Calu3 (cell line): ENCODE results near the gene BBX. TPM values are rescaled to one million over a fixed set of nuclear protein-coding genes. Genes with fewer than 3 reads are reported as not detected.

Experiments
- BruUV-seq: library from RNA; stranded (reverse); fragments of 400-500 nt; replicated peaks from 2 replicates; lab custom pipeline; 2021; lab: Mats Ljungman, UMichigan
- CTCF ChIA-PET: fragments of 300-600 bp; sonication (Branson Sonifier 250); formaldehyde crosslinking; loops from one replicate; lab custom pipeline; 2022; ENCODE audit warnings: antibody characterized with exemption; lab: Charles Lee
- DNase-seq: peaks from one replicate; pipeline ENCODE4 v3.0.0; 2022
- H3K27ac Mint-ChIP-seq: one replicate; pipeline ENCODE4 v1.8.0; 2022; ENCODE audit warnings: mixed read lengths; ENCODE audit not compliant: unreplicated experiment
- H3K27me3 Mint-ChIP-seq: one replicate; pipeline ENCODE4 v1.8.0; 2022; ENCODE audit warnings: mixed read lengths; ENCODE audit not compliant: unreplicated experiment
- H3K36me3 Mint-ChIP-seq: one replicate; pipeline ENCODE4 v1.8.0; 2022; ENCODE audit warnings: mild to moderate bottlenecking, moderate library complexity, mixed read lengths; ENCODE audit not compliant: insufficient read depth, unreplicated experiment
- H3K4me1 Mint-ChIP-seq: one replicate; pipeline ENCODE4 v1.8.0; 2022; ENCODE audit warnings: mild to moderate bottlenecking, low read depth, mixed read lengths; ENCODE audit not compliant: unreplicated experiment
- H3K4me3 Mint-ChIP-seq: one replicate; pipeline ENCODE4 v1.8.0; 2022; ENCODE audit warnings: mild to moderate bottlenecking, low read depth, moderate library complexity, mixed read lengths; ENCODE audit not compliant: unreplicated experiment
- H3K9me3 Mint-ChIP-seq: one replicate; pipeline ENCODE4 v1.8.0; 2022; ENCODE audit warnings: low read depth, mixed read lengths; ENCODE audit not compliant: unreplicated experiment
- intact Hi-C: fragments of 100-400 bp; cut with micrococcal nuclease; formaldehyde crosslinking; loops from one replicate; pipeline ENCODE4 v1.10.0; 2022; ENCODE audit not compliant: unreplicated experiment
- total RNA-seq: library from RNA; stranded (reverse); gene quantifications from 2 replicates; pipeline ENCODE4 v1.2.3, GENCODE V29; 2022
- TF ChIP-seq, protein P1 (sequence below): fragments of 200-600 bp; IDR thresholded peaks from one replicate; pipeline ENCODE4 v1.8.0; 2022; ENCODE audit warnings: antibody characterized with exemption; ENCODE audit not compliant: unreplicated experiment

Gene BBX
- total RNA-seq, 1 experiment from 2014 or later, result 66.9 TPM

GRCh38 chr3:107794664-107795443, 272.1 kb downstream of the BBX start:
- Mint-ChIP-seq H3K36me3 (peaks cover 6% of the 10 kb centered on the region), H3K27me3 (no peaks in the 10 kb centered on the region), H3K4me1 (peaks cover 11% of the 10 kb centered on the region), H3K27ac (no peak overlapping the region), H3K4me3 (no peak overlapping the region), H3K9me3 (no peaks in the 10 kb centered on the region)
- intact Hi-C loops, result no loop called here
- CTCF ChIA-PET, result interaction anchor here (0.9 to 1.7 kb wide), 2 partner anchors 38 to 51 kb away, joined by 3 read pairs; no protein-coding TSS in a partner anchor
- BruUV-seq, result no TSS peak
- DNase-seq, result no peak
- TF ChIP-seq, protein P1, sequence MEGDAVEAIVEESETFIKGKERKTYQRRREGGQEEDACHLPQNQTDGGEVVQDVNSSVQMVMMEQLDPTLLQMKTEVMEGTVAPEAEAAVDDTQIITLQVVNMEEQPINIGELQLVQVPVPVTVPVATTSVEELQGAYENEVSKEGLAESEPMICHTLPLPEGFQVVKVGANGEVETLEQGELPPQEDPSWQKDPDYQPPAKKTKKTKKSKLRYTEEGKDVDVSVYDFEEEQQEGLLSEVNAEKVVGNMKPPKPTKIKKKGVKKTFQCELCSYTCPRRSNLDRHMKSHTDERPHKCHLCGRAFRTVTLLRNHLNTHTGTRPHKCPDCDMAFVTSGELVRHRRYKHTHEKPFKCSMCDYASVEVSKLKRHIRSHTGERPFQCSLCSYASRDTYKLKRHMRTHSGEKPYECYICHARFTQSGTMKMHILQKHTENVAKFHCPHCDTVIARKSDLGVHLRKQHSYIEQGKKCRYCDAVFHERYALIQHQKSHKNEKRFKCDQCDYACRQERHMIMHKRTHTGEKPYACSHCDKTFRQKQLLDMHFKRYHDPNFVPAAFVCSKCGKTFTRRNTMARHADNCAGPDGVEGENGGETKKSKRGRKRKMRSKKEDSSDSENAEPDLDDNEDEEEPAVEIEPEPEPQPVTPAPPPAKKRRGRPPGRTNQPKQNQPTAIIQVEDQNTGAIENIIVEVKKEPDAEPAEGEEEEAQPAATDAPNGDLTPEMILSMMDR, result no peak

- Mint-ChIP-seq H3K9me3 (no peaks in the 10 kb centered on the region), H3K36me3 (no peaks in the 10 kb centered on the region), H3K27ac (no peak overlapping the region), H3K4me1 (peaks cover 11% of the 10 kb centered on the region), H3K27me3 (no peaks in the 10 kb centered on the region), H3K4me3 (no peak overlapping the region)
- intact Hi-C loops, result no loop called here
- TF ChIP-seq, protein P1, result no peak
- no peak for DNase-seq
- CTCF ChIA-PET, result interaction anchor here (0.7 to 1.7 kb wide), 3 partner anchors 37 to 594 kb away, joined by 3 to 5 read pairs (median 3); no protein-coding TSS in a partner anchor
- no TSS peak for BruUV-seq
These were observed 272.8 kb downstream of the BBX start for GRCh38 chr3:107795514-107796094.

- Mint-ChIP-seq H3K36me3 (no peaks in the 10 kb centered on the region), H3K4me3 (no peak overlapping the region)
These were observed 274.0 kb downstream of the BBX start for GRCh38 chr3:107796791-107797190.

GRCh38 chr3:107797586-107797985, 274.8 kb downstream of the BBX start:
- peaks cover 11% of the 10 kb centered on the region for H3K4me1 Mint-ChIP-seq
- CTCF ChIA-PET, result no interaction called here
- H3K4me3 Mint-ChIP-seq, result no peak overlapping the region
- H3K27ac Mint-ChIP-seq, result no peak overlapping the region
- no TSS peak for BruUV-seq
- intact Hi-C loops, result no loop called here
- H3K36me3 Mint-ChIP-seq, result no peaks in the 10 kb centered on the region
- no peaks in the 10 kb centered on the region for H3K9me3 Mint-ChIP-seq
- DNase-seq, result no peak
- TF ChIP-seq, protein P1, result no peak
- no peaks in the 10 kb centered on the region for H3K27me3 Mint-ChIP-seq

More at GRCh38 chr3:107796791-107797190, 274.0 kb downstream of the BBX start:
- peaks cover 11% of the 10 kb centered on the region for H3K4me1 Mint-ChIP-seq
- peak; percentile 16 for DNase-seq
- H3K9me3 Mint-ChIP-seq, result no peaks in the 10 kb centered on the region
- BruUV-seq, result no TSS peak
- H3K27me3 Mint-ChIP-seq, result no peaks in the 10 kb centered on the region
- CTCF ChIA-PET, result interaction anchor here (0.7 kb wide), 1 partner anchor 294 kb away, joined by 3 read pairs; the partner anchor contains the start of gene CD47
- intact Hi-C loops, result no loop called here
- TF ChIP-seq, protein P1, result no peak
- H3K27ac Mint-ChIP-seq, result no peak overlapping the region
